Lower leg skin (tissue), 4 donors: ENCODE measurements around the gene MYRIP. TPM values are rescaled to one million over a fixed set of nuclear protein-coding genes. Genes with fewer than 3 reads are reported as not detected.

Experiments used
- DNase-seq, 2 donors: peaks; one replicate each; pipeline ENCODE4 v3.0.0-alpha.2; 2019; ENCODE audit warnings: low spot score in 2 of 2
- H3K4me3 ChIP-seq: fragments of 200-600 bp; sonication (generic); 2 replicates; pipeline ENCODE4 v1.5.1; 2017; ENCODE audit warnings: mild to moderate bottlenecking, low read depth; ENCODE audit not compliant: poor library complexity, severe bottlenecking
- CTCF ChIP-seq, 3 donors: fragments of 450-650 bp; IDR thresholded peaks; one replicate each; pipeline ENCODE4 v1.5.1; 2016; ENCODE audit warnings: antibody characterized with exemption in 3 of 3, mild to moderate bottlenecking in 3 of 3, moderate library complexity in 2 of 3
- POLR2A ChIP-seq, 2 donors: fragments of 450-650 bp; IDR thresholded peaks; one replicate each; pipeline ENCODE4 v1.6.1; 2016 to 2017; ENCODE audit warnings: antibody characterized with exemption in 2 of 2, mild to moderate bottlenecking in 1 of 2, moderate library complexity in 1 of 2
- WGBS, 2 donors: methylation state at CpG; one replicate each; pipeline ENCODE4 v1.1.5; 2018; 5-methylcytosine and 5-hydroxymethylcytosine counted together
- intact Hi-C: fragments of 100-400 bp; cut with DNase I; formaldehyde crosslinking; loops from one replicate; pipeline ENCODE4 v1.15.0; 2023; ENCODE audit warnings: low total_unique reads
- total RNA-seq, 4 donors: library from RNA; depleted of rRNA; stranded (reverse); fragments of >200 nt; gene quantifications; one replicate each; pipeline ENCODE4 v1.1.0, GENCODE V29; 2016

MYRIP gene
- total RNA-seq, 4 donors from 2014 or later, result 1.2 to 2.9 (median 1.5) TPM

- intact Hi-C loops, result no loop called here
- WGBS, 2 donors, result 88 to 93% methylated on average over 2 of the region's 2 CpGs
- no peak for DNase-seq
- TF ChIP-seq POLR2A (IDR thresholded peaks at IDR 0.05), result no peak
- TF ChIP-seq CTCF (IDR thresholded peaks at IDR 0.05), result no peak
- no peak overlapping the region for H3K4me3 ChIP-seq
Observed at GRCh38 chr3:40047406-40047805, 238.0 kb downstream of the MYRIP start.

GRCh38 chr3:40053663-40054062 is 244.3 kb downstream of the MYRIP start:
- intact Hi-C loops, result no loop called here
- no peak for TF ChIP-seq POLR2A (IDR thresholded peaks at IDR 0.05)
- no peak for TF ChIP-seq CTCF (IDR thresholded peaks at IDR 0.05)
- no peak overlapping the region for H3K4me3 ChIP-seq
- 95 to 100% methylated on average over 1 of the region's 1 CpG for WGBS, 2 donors
- DNase-seq, result no peak

- WGBS, 2 donors, result 33 to 49% methylated on average over 3 of the region's 3 CpGs
Observed at GRCh38 chr3:40054568-40055222, 245.3 kb downstream of the MYRIP start.

GRCh38 chr3:40055361-40055760 is 246.0 kb downstream of the MYRIP start:
- H3K4me3 ChIP-seq, result no peak overlapping the region
- TF ChIP-seq CTCF (IDR thresholded peaks at IDR 0.05) (no peak), POLR2A (IDR thresholded peaks at IDR 0.05) (no peak)
- no peak for DNase-seq
- intact Hi-C loops, result no loop called here
- 64 to 86% methylated on average over 1 of the region's 1 CpG for WGBS, 2 donors

More at GRCh38 chr3:40054568-40055222, 245.3 kb downstream of the MYRIP start:
- TF ChIP-seq POLR2A (IDR thresholded peaks at IDR 0.05), result no peak
- no peak for TF ChIP-seq CTCF (IDR thresholded peaks at IDR 0.05)
- no peak for DNase-seq
- intact Hi-C loops, result no loop called here
- no peak overlapping the region for H3K4me3 ChIP-seq

- WGBS, 2 donors, result 43 to 62% methylated on average over 3 of the region's 3 CpGs
- no peak for DNase-seq
- TF ChIP-seq CTCF (IDR thresholded peaks at IDR 0.05) (no peak), POLR2A (IDR thresholded peaks at IDR 0.05) (no peak)
- no peak overlapping the region for H3K4me3 ChIP-seq
- intact Hi-C loops, result no loop called here
Observed at GRCh38 chr3:40055956-40056355, 246.5 kb downstream of the MYRIP start.

- no peak for DNase-seq
- intact Hi-C loops, result no loop called here
- TF ChIP-seq POLR2A (IDR thresholded peaks at IDR 0.05), result no peak
- no peak for TF ChIP-seq CTCF (IDR thresholded peaks at IDR 0.05)
- WGBS, 2 donors, result 46 to 48% methylated on average over 2 of the region's 2 CpGs
- H3K4me3 ChIP-seq, result no peak overlapping the region
Observed at GRCh38 chr3:40057077-40057476, 247.7 kb downstream of the MYRIP start.
